GM12878 (cell line): ENCODE results near the gene SEC62. TPM values are rescaled to one million over a fixed set of nuclear protein-coding genes. Genes with fewer than 3 reads are reported as not detected.

Source experiments
- ATAC-seq: fragments of 200-7000 bp; cut with Tn5 transposase; 3 replicates; pipeline ENCODE4 v1.9.1; 2020; ENCODE audit warnings: mild to moderate bottlenecking, moderate library complexity
- BruUV-seq: library from RNA; stranded (reverse); fragments of 400-500 nt; replicated peaks from 2 replicates; lab custom pipeline; 2021; lab: Mats Ljungman, UMichigan
- CTCF ChIA-PET: fragments of 300-600 bp; sonication (Branson Sonifier 250); formaldehyde crosslinking; extraction: SDS; loops from one replicate; lab custom pipeline; 2021; ENCODE audit warnings: inconsistent platforms; lab: Yijun Ruan, JAX
- POLR2A ChIA-PET: fragments of 350-600 bp; formaldehyde crosslinking; extraction: SDS; loops from one replicate; lab custom pipeline; 2021; ENCODE audit warnings: inconsistent platforms; lab: Charles Lee
- RAD21 ChIA-PET: fragments of 300-600 bp; sonication (Branson Sonifier 250); formaldehyde crosslinking; loops from one replicate; lab custom pipeline; 2023; ENCODE audit warnings: antibody characterized with exemption; ENCODE audit not compliant: unreplicated experiment; lab: Charles Lee
- SMC1A ChIA-PET: fragments of 300-600 bp; sonication (Branson Sonifier 250); formaldehyde crosslinking; loops from one replicate; lab custom pipeline; 2023; ENCODE audit not compliant: unreplicated experiment, uncharacterized antibody; lab: Charles Lee
- DNase-seq: peaks from one replicate; pipeline ENCODE4 v3.0.0-alpha.2; 2011; ENCODE audit warnings: low read depth, low spot score
- FAIRE-seq: peaks from 3 replicates; lab custom pipeline; 2011; peaks lifted over from hg19 to GRCh38; lab: Jason Lieb, UNC
- H2AFZ ChIP-seq: 2 replicates; pipeline ENCODE4 v1.6.0; 2011; ENCODE audit warnings: low read depth, low read length, control low read depth; ENCODE audit not compliant: control insufficient read depth
- H3K27ac ChIP-seq: 2 replicates; pipeline ENCODE4 v1.5.1; 2011; ENCODE audit warnings: control low read depth; ENCODE audit not compliant: control insufficient read depth, insufficient read depth
- H3K27me3 ChIP-seq, 2 experiments: replicated peaks in 1 of 2; 2 replicates each; pipeline versions ENCODE4 v1.6.0 to v1.6.1; 2011; ENCODE audit warnings: low read length in 1 of 2; ENCODE audit not compliant: control insufficient read depth in 2 of 2, insufficient read depth in 2 of 2
- H3K36me3 ChIP-seq, 2 experiments: 2 replicates each; pipeline ENCODE4 v1.5.1; 2011; ENCODE audit warnings: low read length in 1 of 2; ENCODE audit not compliant: control insufficient read depth in 2 of 2, insufficient read depth in 2 of 2
- H3K4me1 ChIP-seq: 2 replicates; pipeline ENCODE4 v1.6.1; 2011; ENCODE audit warnings: mild to moderate bottlenecking, low read length, moderate library complexity, mixed read lengths; ENCODE audit not compliant: control insufficient read depth, insufficient read depth
- H3K4me2 ChIP-seq: 2 replicates; pipeline ENCODE4 v1.6.0; 2011; ENCODE audit warnings: control low read depth; ENCODE audit not compliant: control insufficient read depth, insufficient read depth
- H3K4me3 ChIP-seq: fragments of 200-600 bp; sonication (generic); 2 replicates; pipeline ENCODE4 v1.5.1; 2016
- H3K79me2 ChIP-seq: 2 replicates; pipeline ENCODE4 v1.6.0; 2011; ENCODE audit warnings: low read length; ENCODE audit not compliant: control insufficient read depth, insufficient read depth
- H3K9ac ChIP-seq: 2 replicates; pipeline ENCODE4 v1.8.0; 2011; ENCODE audit warnings: low read length, control low read depth, mixed read lengths; ENCODE audit not compliant: control insufficient read depth, insufficient read depth
- H3K9me3 ChIP-seq: replicated peaks from 3 replicates; pipeline ENCODE4 v1.5.1; 2011; ENCODE audit warnings: mild to moderate bottlenecking, low read length; ENCODE audit not compliant: control insufficient read depth, insufficient read depth
- H4K20me1 ChIP-seq: 2 replicates; pipeline ENCODE4 v1.6.0; 2011; ENCODE audit not compliant: control insufficient read depth, insufficient read depth
- BMI1 ChIP-seq: fragments of 450-650 bp; IDR thresholded peaks from 2 replicates; pipeline ENCODE4 v1.6.1; 2016; ENCODE audit warnings: mild to moderate bottlenecking, moderate library complexity, borderline replicate concordance
- E2F8 ChIP-seq: fragments of 450-650 bp; IDR thresholded peaks from 2 replicates; pipeline ENCODE4 v1.6.1; 2018; ENCODE audit warnings: mild to moderate bottlenecking, low read depth, moderate library complexity; ENCODE audit not compliant: partially characterized antibody
- SMAD1 ChIP-seq: fragments of 450-650 bp; IDR thresholded peaks from 2 replicates; pipeline ENCODE4 v1.6.1; 2018; ENCODE audit warnings: mild to moderate bottlenecking, low read depth; ENCODE audit not compliant: partially characterized antibody
- WGBS: methylation state at CpG from one replicate; pipeline ENCODE4 v1.1.6; 2016; ENCODE audit warnings: low lambda C conversion rate; ENCODE audit not compliant: insufficient replicate concordance, insufficient coverage; ENCODE audit errors: missing lambda C conversion rate; 5-methylcytosine and 5-hydroxymethylcytosine counted together
- in situ Hi-C: fragments of 300-500 bp; cut with MboI; formaldehyde crosslinking; loops from 9 replicates; pipeline ENCODE4 v1.14.3; 2018; ENCODE audit warnings: mixed read lengths
- intact Hi-C: fragments of 100-400 bp; cut with micrococcal nuclease; formaldehyde crosslinking; loops from one replicate; pipeline ENCODE4 v1.14.2; 2022; ENCODE audit not compliant: unreplicated experiment
- polyA plus RNA-seq, 11 experiments: library from polyadenylated mRNA; depleted of rRNA in 4 of 11; unstranded in 6 of 11; stranded (reverse) in 5 of 11; fragments of >200 nt; fragmentation: Nextera tagmentation in 4 of 11; fragmentation: Illumina TruSeq in 1 of 11; extraction: Ambion mirVana in 4 of 11; extraction: Trizol in 1 of 11; gene quantifications; 1 replicate in 1 of 11; 2 replicates in 10 of 11; pipeline versions ENCODE4 v1.2.1 to v1.2.3, GENCODE V29; 2011 to 2016; ENCODE audit warnings: inconsistent platforms in 2 of 11, missing spikeins in 2 of 11, low read depth in 1 of 11
- total RNA-seq, 4 experiments: library from RNA; depleted of rRNA in 3 of 4; stranded (reverse); fragments of >200 nt in 3 of 4; fragmentation: Illumina TruSeq in 1 of 4; extraction: Trizol in 1 of 4; gene quantifications; 2 replicates each; pipeline versions ENCODE4 v1.2.1 to v1.2.3, GENCODE V29; 2013 to 2021

Gene SEC62
- total and polyA plus RNA-seq, 10 of the 15 experiments (the other 5 are each of a cell fraction or from before 2014, with no cell fraction given), result 25.6 to 270 (median 94.8) TPM

GRCh38 chr3:169930843-169931242 is 35.8 kb upstream of the SEC62 start:
- Histone ChIP-seq H3K9me3 (no peaks in the 10 kb centered on the region; the same call in 2 of the 3 replicates), H3K27me3 (no peaks in the 10 kb centered on the region), H3K79me2 (peaks cover 6% of the 10 kb centered on the region), H3K4me1 (peaks cover 33% of the 10 kb centered on the region), H3K4me2 (no peak overlapping the region), H3K4me3 (no peak overlapping the region), H2AFZ (peak overlapping the region; percentile 1; the same call in 1 of the 2 replicates), H3K36me3 (no peaks in the 10 kb centered on the region), H3K27ac (no peak overlapping the region), H3K9ac (no peak overlapping the region), H4K20me1 (no peaks in the 10 kb centered on the region)
- ATAC-seq (no peak), FAIRE-seq (no peak), DNase-seq (no peak)
- in situ Hi-C loops, result no loop called here
- no TSS peak for BruUV-seq
- TF ChIP-seq E2F8 (no peak), BMI1 (no peak), SMAD1 (no peak)
- intact Hi-C loops, result loop anchor here (5.0 kb wide), 1 partner anchor 159 kb away; the partner anchor contains the start of gene MYNN
- SMC1A ChIA-PET, result interaction anchor here (0.7 to 8.1 kb wide), 15 partner anchors 8 to 453 kb away, joined by 3 to 118 read pairs (median 4); partner anchors contain the start of gene SEC62
- WGBS, result 48% methylated on average over 3 of the region's 3 CpGs
- POLR2A ChIA-PET, result interaction anchor here (0.7 to 2.1 kb wide), 2 partner anchors 37 to 240 kb away, joined by 4 to 8 read pairs; no protein-coding TSS in a partner anchor
- CTCF ChIA-PET, result interaction anchor here (0.7 to 5.5 kb wide), 14 partner anchors 8 to 168 kb away, joined by 3 to 81 read pairs (median 6); partner anchors contain the start of gene SEC62
- RAD21 ChIA-PET, result interaction anchor here (0.6 to 3.2 kb wide), 10 partner anchors 9 to 123 kb away, joined by 3 to 48 read pairs (median 4); partner anchors contain the start of gene SEC62
